GM21723 (cell line): Measurements from ENCODE around the gene HNF1B.
"Not testable (repeated sequence)": the region's sequence is repeated elsewhere in the genome, so short reads cannot be mapped to it uniquely, and the experiment has no call there.

Experiments used
- ATAC-seq: cut with Tn5 transposase; IDR thresholded peaks from one replicate; pipeline ENCODE4 v1.9.1; 2021; ENCODE audit warnings: mild to moderate bottlenecking, moderate library complexity; ENCODE audit not compliant: unreplicated experiment

Gene HNF1B

GRCh38 chr17:37708008-37708615, 36.7 kb downstream of the HNF1B start:
- no peak for ATAC-seq

GRCh38 chr17:37706446-37706845, 38.4 kb downstream of the HNF1B start:
- ATAC-seq, result no peak

- ATAC-seq, result no peak
Observed at GRCh38 chr17:37702598-37702997, 42.3 kb downstream of the HNF1B start.

GRCh38 chr17:37701496-37701898, 43.4 kb downstream of the HNF1B start:
- ATAC-seq, result no peak

- no peak for ATAC-seq
Observed at GRCh38 chr17:37700881-37701280, 44.0 kb downstream of the HNF1B start.

- no peak for ATAC-seq
Observed at GRCh38 chr17:37699285-37699973, 45.4 kb downstream of the HNF1B start.

- ATAC-seq, result no peak
Observed at GRCh38 chr17:37698911-37699255, 46.0 kb downstream of the HNF1B start.

- ATAC-seq, result no peak
Observed at GRCh38 chr17:37698132-37698910, 46.5 kb downstream of the HNF1B start.

GRCh38 chr17:37697381-37697780, 47.5 kb downstream of the HNF1B start:
- ATAC-seq, result no peak

GRCh38 chr17:37696366-37696765, 48.5 kb downstream of the HNF1B start:
- no peak for ATAC-seq

- ATAC-seq, result no peak
Observed at GRCh38 chr17:37695726-37696125, 49.1 kb downstream of the HNF1B start.

- ATAC-seq, result no peak
Observed at GRCh38 chr17:37694734-37695133, 50.1 kb downstream of the HNF1B start.

GRCh38 chr17:37693328-37693727, 51.5 kb downstream of the HNF1B start:
- ATAC-seq, result no peak

GRCh38 chr17:37691807-37692206, 53.1 kb downstream of the HNF1B start:
- no peak for ATAC-seq

GRCh38 chr17:37689317-37689716, 55.5 kb downstream of the HNF1B start:
- no peak for ATAC-seq

GRCh38 chr17:37683454-37683984, 61.3 kb downstream of the HNF1B start:
- no peak for ATAC-seq

GRCh38 chr17:37682007-37682406, 62.9 kb downstream of the HNF1B start:
- ATAC-seq, result no peak

GRCh38 chr17:37679995-37680394, 64.9 kb downstream of the HNF1B start:
- not testable (repeated sequence) for ATAC-seq

- ATAC-seq, result no peak
Observed at GRCh38 chr17:37678036-37678435, 66.8 kb downstream of the HNF1B start.

GRCh38 chr17:37677021-37677420, 67.8 kb downstream of the HNF1B start:
- ATAC-seq, result no peak

- no peak for ATAC-seq
Observed at GRCh38 chr17:37676115-37676925, 68.5 kb downstream of the HNF1B start.
